ENCODE results near the gene PLSCR5.

PLSCR5 gene

DNA sequence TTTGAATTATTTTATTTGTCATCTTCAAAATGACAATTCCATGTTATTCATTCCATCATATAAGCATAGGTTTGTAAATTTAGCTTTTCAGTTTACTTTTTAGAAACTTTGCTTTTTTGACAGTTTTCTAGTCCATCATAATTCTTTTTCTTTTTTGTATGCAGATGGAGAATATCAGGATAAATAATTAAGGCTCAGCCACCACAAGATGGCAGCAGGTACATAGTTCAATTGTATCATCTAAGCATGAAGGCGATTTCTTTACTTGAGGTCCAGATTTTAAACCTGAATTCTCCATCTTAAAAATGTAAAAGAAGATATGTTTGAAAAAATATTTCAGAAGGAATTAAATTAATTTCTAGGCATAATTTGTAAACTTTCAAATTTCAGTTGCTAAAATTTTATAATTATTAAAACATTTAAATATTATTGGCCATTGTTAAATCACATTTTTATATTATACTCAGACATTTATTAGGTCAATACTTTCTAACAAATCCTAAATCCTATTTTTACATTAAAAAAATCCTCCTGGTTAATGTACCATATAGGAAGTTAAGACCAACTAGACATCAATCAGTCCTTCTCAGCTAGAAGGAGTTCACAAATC lies 15.1 kb downstream of the PLSCR5 start:
- DNase-seq (ENCODE audit: low read depth in 1 of 2, low spot score in 1 of 2): no peak

DNA sequence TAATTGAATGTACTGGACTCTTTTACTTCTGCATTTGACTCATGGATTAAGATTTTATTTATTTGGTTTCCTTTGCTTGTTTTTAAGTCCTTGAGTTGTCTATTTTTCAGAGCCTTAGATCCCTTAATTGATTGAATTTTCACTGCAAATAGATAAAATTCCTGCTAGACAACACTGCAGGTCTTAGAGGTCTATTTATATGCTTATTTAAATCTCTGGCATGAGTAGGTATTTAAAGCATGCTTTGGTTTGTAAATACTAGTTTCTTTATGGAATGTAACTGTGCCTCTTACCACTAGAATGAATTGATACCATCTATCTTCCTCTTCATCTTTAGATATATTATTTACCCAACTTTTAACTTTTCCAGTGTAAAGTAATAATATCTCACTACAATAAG lies 20.0 kb downstream of the PLSCR5 start:
- no peak for DNase-seq (ENCODE audit: low read depth in 1 of 2, low spot score in 1 of 2)

DNA sequence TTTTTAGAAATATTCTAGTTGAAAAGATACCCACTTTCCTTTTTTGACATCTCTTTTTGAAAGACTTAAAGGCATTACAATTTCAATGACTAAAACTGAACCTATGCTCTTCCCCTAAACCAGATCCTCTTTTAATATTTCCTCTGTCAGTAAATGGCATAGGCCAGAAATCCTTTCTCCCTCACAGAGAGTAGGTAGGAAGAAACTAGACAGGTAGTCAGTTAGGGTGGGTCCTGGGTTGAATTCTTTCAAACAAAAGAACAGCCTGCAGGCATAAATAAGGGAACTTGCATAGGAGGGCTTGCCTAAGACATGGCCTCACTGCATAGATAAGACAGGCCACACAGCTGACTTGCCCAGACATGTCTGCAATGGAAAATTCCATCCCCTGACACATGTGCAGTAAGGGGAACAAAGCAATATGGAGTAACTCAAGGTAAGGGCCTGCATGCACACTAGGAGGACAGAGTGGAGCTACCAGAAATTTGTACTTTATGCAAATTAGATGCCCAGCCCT lies 23.1 kb downstream of the PLSCR5 start:
- no peak for DNase-seq (ENCODE audit: low read depth in 1 of 2, low spot score in 1 of 2)

DNA sequence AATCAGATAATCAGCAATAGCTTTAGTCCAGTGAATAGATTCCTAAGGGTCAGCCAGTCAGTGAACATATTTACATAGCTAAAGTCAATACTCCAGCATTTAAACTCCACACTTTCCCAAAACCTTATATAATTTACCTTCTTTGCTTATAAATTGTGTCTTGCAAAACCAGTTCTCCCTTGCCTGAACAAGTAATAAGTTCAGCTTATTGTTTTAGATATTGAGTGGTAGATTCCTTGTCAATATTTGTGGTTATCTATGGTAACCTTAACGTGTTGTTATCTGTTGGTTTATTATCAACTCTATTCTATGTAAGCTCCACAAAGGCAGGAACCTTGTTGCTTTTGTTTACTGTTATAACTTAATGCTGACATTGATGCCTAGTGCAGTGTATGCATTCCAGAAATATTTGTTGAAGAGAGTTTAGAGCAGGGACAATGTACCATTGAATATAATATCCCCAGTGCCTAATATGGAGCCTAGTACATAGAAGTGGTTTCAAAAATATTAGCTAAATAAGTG lies 24.0 kb downstream of the PLSCR5 start:
- DNase-seq (ENCODE audit: low read depth in 1 of 2, low spot score in 1 of 2): no peak

GRCh38 chr3:146577662-146578061 lies 27.5 kb downstream of the PLSCR5 start:
- no peak for DNase-seq (ENCODE audit: low read depth in 1 of 2, low spot score in 1 of 2)

- no peak for DNase-seq (ENCODE audit: low read depth in 1 of 2, low spot score in 1 of 2)
Observed at GRCh38 chr3:146575636-146576035, 29.5 kb downstream of the PLSCR5 start.

DNA sequence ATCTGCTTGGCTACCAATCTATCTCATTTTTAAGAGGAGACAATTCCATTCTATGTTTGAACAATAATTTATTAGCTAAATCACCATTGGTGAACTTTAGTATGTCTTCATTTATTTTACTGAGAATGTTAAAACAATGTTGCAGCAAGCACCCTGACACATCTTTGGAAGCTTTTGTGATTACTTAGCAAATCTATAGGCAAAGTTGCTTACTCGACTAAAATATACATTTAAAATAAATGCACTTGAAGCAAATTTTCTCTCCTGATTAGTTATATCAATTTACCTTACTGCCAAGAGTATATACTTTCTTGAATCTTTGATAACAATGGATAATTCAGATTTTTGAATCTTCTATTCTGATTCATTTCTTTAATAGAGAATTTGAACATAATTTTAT lies 31.0 kb downstream of the PLSCR5 start:
- DNase-seq (ENCODE audit: low read depth in 1 of 2, low spot score in 1 of 2): no peak

DNA sequence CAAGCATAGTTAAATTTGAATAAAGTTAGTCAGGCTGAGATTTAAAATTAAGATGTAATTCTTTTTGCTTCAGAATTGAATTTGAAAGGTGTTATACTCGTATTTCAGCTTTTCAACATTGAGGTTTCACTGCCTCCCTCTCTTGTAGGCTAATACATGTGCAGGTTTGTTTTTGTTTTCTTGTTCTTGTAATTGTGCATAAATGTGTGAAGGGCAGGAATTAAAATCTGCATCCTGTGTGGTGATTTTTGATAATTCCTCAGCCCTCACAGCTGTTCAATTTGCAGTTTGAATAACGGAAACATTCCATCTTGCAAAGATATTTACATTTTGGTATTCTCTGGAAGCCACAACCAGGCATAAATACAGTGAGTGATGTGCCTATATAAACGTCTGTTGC lies 35.8 kb downstream of the PLSCR5 start:
- no peak for DNase-seq (ENCODE audit: low read depth in 1 of 2, low spot score in 1 of 2)

DNA sequence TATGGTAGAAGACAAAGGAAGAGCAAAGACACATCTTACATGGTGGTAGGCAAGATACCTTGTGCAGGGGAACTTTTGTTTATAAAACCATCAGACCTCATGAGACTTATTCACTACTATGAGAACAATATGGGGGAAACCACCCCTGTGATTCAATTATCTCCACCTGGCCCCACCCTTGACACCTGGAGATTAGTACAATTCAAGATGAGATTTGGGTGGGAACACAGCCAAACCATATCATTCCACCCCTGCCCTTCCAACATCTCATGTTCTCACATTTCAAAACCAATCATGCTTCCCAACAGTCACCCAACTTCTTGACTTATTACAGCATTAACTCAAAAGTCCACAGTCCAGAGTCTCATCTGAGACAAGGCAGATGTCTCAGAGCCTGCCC lies 39.0 kb downstream of the PLSCR5 start:
- no peak for DNase-seq (ENCODE audit: low read depth in 1 of 2, low spot score in 1 of 2)

GRCh38 chr3:146561879-146562278 lies 43.3 kb downstream of the PLSCR5 start:
- DNase-seq (ENCODE audit: low read depth in 1 of 2, low spot score in 1 of 2): no peak

- no peak for DNase-seq (ENCODE audit: low read depth in 1 of 2, low spot score in 1 of 2)
Observed at GRCh38 chr3:146561463-146561862, 43.7 kb downstream of the PLSCR5 start.

- DNase-seq (ENCODE audit: low read depth in 1 of 2, low spot score in 1 of 2): no peak
Observed at GRCh38 chr3:146560678-146561077, 44.5 kb downstream of the PLSCR5 start.

DNA sequence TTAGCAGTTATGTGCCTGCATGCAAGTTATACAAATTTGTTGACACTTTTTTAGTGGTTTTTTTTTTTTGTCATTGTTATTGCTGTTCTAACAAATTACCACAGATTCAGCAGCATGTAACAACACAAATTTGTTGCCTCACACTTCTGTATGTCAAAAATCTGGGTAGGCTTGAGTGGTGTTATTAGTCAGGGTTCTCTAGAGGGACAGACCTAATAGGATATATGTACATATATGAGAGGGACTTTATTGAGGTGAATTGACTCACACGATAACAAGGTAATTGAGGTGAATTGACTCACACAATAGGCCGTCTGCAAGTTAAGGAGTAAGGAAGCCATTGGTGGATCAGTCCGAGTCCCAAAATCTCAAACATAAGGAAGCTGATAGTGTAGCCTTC lies 45.8 kb downstream of the PLSCR5 start:
- DNase-seq (ENCODE audit: low read depth in 1 of 2, low spot score in 1 of 2): no peak

- no peak for DNase-seq (ENCODE audit: low read depth in 1 of 2, low spot score in 1 of 2)
Observed at GRCh38 chr3:146558781-146559180, 46.4 kb downstream of the PLSCR5 start.

DNA sequence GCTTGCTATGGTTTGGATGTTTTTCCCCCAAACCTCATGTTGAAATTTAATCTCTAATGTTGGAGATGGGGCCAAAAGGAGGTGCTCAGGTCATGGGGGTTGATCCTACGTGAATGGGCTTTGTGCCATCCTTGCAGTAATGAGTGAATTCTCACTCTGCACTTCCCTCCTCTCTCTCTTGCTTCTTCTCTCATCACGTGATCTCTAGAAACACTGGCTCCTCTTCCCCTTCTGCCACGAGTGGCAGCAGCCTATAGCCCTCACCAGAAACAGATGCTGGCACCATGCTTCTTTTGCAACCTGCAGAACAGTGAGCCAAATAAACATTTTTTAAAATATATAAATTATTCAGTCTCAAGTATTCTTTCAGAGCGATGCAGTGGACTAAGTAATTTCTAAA lies 47.4 kb downstream of the PLSCR5 start:
- no peak for DNase-seq (ENCODE audit: low read depth in 1 of 2, low spot score in 1 of 2)

DNA sequence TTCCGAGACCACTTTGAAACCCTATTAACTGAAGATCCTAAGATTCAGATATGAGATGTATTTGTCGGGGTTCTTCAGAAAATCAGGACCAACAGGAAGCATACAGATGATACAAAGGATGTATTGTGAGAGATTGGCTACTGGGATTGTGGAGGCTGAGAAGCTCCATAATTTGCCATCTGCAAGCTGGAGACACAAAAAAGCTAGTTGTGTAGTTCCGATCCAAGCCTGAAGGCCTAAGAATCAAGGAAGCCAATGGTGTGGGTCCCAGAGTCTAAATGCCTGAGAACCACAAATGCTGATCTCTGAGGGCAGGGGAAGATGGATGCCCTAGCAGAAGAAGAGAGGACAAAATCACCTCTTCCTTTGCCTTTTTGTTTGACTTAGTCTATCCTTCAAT lies 49.8 kb downstream of the PLSCR5 start:
- no peak for DNase-seq (ENCODE audit: low read depth in 1 of 2, low spot score in 1 of 2)

- DNase-seq (ENCODE audit: low read depth in 1 of 2, low spot score in 1 of 2): no peak
Observed at GRCh38 chr3:146554151-146554760, 50.9 kb downstream of the PLSCR5 start.

DNA sequence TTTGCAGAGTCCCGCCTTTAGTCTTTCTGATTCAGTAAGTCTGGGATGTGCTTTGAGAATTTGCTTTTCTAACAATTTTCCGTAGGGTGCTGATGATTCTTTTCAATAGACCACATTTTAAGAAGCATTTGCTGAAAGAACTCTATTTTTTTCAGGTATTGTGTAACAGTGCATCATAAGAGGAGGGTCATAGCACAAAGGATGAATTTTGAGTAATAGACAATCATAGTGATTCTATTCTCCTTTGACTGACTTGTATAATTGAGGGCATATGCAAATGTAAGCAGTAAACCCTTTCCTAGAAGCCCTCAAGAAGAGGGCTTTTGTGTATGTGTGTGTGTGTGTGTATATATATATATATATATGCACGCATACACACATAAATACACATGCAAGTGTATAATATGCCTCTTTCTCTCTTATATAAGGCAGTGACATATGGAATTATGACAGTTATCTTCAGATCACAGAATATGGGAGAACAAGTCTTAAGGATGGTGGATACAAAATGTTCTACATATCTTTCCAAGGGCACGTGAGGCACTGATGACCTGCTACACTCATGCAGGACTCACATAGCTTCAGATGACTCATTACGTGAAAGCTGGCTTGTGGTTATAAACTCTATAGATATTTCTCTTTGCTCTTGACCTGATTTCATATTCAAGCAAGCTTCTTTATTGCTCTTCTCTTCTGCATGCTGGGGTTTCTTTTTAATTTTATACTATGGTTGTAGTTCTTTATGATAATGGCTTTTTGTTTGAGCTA lies 54.2 kb downstream of the PLSCR5 start:
- no peak for DNase-seq (ENCODE audit: low read depth in 1 of 2, low spot score in 1 of 2)

GRCh38 chr3:146550070-146550615 lies 55.0 kb downstream of the PLSCR5 start:
- DNase-seq (ENCODE audit: low read depth in 1 of 2, low spot score in 1 of 2): no peak

DNA sequence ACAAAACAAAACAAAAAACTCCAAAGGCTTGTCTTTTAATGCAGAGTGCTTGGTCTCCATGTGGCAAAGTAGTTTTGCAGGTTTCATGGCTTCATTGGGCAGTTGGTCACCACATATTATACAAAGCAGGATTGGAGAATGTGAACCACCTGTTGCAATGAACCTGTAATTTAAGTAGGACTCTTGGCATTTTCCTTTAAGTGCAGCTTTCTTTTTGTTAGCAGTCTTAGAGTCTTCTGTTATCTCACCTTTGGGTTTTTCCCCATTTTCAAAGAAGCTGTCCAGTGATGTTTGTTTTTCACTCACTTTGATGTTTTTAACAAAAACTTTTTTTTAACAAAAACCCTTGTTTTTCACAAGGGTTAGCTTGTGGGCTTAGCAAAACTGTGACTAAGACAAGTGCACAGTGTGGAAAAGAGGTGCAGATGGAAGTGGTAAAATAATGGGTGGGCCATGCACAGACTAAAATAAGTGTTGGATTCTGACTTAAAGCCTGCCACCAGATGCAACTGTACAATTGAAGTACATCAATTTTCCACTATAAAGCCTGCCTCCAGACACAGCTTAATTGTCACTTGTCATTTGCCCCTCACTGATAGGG lies 57.8 kb downstream of the PLSCR5 start:
- DNase-seq (ENCODE audit: low read depth in 1 of 2, low spot score in 1 of 2): no peak

DNA sequence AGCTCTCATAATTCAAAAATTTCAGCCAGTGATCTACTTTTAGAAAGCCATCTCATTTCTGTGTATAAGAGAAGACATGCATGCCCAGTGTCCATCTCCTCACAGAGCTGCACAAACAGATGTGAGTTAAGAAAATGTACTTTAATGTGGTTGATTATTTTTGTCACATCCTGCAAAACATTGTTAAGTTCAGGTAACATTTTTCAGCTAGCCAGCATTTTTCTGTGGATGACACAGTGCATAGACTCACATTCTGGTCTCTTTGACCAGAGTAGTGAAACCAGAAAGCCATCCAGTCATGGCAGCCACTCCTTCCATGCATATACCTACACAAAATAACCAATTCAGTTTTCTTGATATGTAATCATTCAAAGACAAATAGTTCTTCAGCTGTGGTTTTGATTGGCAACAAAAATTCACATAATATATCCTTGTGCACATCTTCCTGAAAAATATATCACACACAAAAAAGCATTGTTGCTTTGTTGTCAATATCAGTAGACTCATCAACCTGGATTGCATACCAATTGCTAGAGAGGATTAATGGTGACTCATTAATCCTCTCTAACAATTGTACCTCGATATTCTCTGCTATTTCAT lies 58.7 kb downstream of the PLSCR5 start:
- no peak for DNase-seq (ENCODE audit: low read depth in 1 of 2, low spot score in 1 of 2)

Measured in stimulated activated CD4-positive, alpha-beta T cell treated with anti-CD3 and anti-CD28 coated beads, Interleukin-15, amount 100 ng/mL, for 1 hour (primary cell).